IMR-90 (cell line): ENCODE measurements around the gene PLXNA4. TPM values are rescaled to one million over a fixed set of nuclear protein-coding genes. Genes with fewer than 3 reads are reported as not detected.

Experiments
- ATAC-seq: fragments of 200-7000 bp; cut with Tn5 transposase; 2 replicates; pipeline ENCODE4 v1.9.1; 2020; ENCODE audit warnings: low read depth, mild to moderate bottlenecking, moderate library complexity
- BruUV-seq: library from RNA; stranded (reverse); fragments of 400-500 nt; replicated peaks from 2 replicates; lab custom pipeline; 2021; lab: Mats Ljungman, UMichigan
- CTCF ChIA-PET: fragments of 300-600 bp; formaldehyde crosslinking; extraction: SDS; loops from one replicate; lab custom pipeline; 2021; ENCODE audit warnings: antibody characterized with exemption; lab: Yijun Ruan, JAX
- POLR2A ChIA-PET: fragments of 300-600 bp; sonication (Branson Sonifier 250); formaldehyde crosslinking; loops from one replicate; lab custom pipeline; 2022; ENCODE audit warnings: antibody characterized with exemption; ENCODE audit not compliant: unreplicated experiment; lab: Charles Lee
- DNase-seq: peaks from one replicate; pipeline ENCODE4 v3.0.0; 2013
- H2AFZ ChIP-seq: replicated peaks from 2 replicates; pipeline ENCODE3; 2013; ENCODE audit warnings: low read length, mild to moderate bottlenecking; ENCODE audit not compliant: poor library complexity
- H2AK5ac ChIP-seq: 2 replicates; pipeline ENCODE4 v1.6.1; 2013; ENCODE audit warnings: low read depth, low read length, inconsistent platforms
- H2AK9ac ChIP-seq: replicated peaks from 2 replicates; pipeline ENCODE3; 2013; ENCODE audit warnings: mild to moderate bottlenecking, low read depth, low read length, moderate library complexity; ENCODE audit not compliant: poor library complexity
- H2BK120ac ChIP-seq: 2 replicates; pipeline ENCODE4 v1.6.1; 2013; ENCODE audit warnings: low read depth, low read length, inconsistent platforms
- H2BK15ac ChIP-seq: 3 replicates; pipeline ENCODE4 v1.6.1; 2013; ENCODE audit warnings: low read depth, low read length, inconsistent platforms
- H2BK20ac ChIP-seq: 2 replicates; pipeline ENCODE4 v1.6.1; 2013; ENCODE audit warnings: low read depth, mild to moderate bottlenecking, inconsistent platforms, low read length, moderate library complexity
- H2BK5ac ChIP-seq: 2 replicates; pipeline ENCODE4 v1.6.1; 2013; ENCODE audit warnings: mild to moderate bottlenecking, low read depth, low read length, inconsistent platforms; ENCODE audit not compliant: poor library complexity, severe bottlenecking
- H3K14ac ChIP-seq: replicated peaks from 2 replicates; pipeline ENCODE4 v1.6.1; 2013; ENCODE audit warnings: low read depth, low read length, inconsistent platforms
- H3K18ac ChIP-seq: 2 replicates; pipeline ENCODE4 v1.6.1; 2013; ENCODE audit warnings: low read depth, low read length, control low read depth
- H3K23ac ChIP-seq: 2 replicates; pipeline ENCODE4 v1.6.1; 2013; ENCODE audit warnings: low read depth, low read length, inconsistent platforms
- H3K27ac ChIP-seq: 2 replicates; pipeline ENCODE4 v1.5.1; 2013; ENCODE audit warnings: mild to moderate bottlenecking, control low read depth, low read length; ENCODE audit not compliant: insufficient read depth
- H3K27me3 ChIP-seq: 2 replicates; pipeline ENCODE4 v1.6.1; 2013; ENCODE audit warnings: low read length; ENCODE audit not compliant: control insufficient read depth, insufficient read depth
- H3K36me3 ChIP-seq: 2 replicates; pipeline ENCODE4 v1.6.1; 2013; ENCODE audit warnings: low read length, mixed read lengths; ENCODE audit not compliant: control insufficient read depth, insufficient read depth
- H3K4ac ChIP-seq: 2 replicates; pipeline ENCODE4 v1.6.1; 2013; ENCODE audit warnings: low read depth, low read length, inconsistent platforms
- H3K4me1 ChIP-seq: 2 replicates; pipeline ENCODE4 v1.6.1; 2013; ENCODE audit warnings: low read length, mixed read lengths; ENCODE audit not compliant: control insufficient read depth, insufficient read depth
- H3K4me2 ChIP-seq: 2 replicates; pipeline ENCODE4 v1.6.1; 2013; ENCODE audit warnings: low read depth, mild to moderate bottlenecking, control low read depth, low read length, moderate library complexity
- H3K4me3 ChIP-seq: 2 replicates; pipeline ENCODE4 v1.5.1; 2013; ENCODE audit warnings: low read depth, mild to moderate bottlenecking, control low read depth, low read length, moderate library complexity; ENCODE audit not compliant: insufficient read depth
- H3K56ac ChIP-seq: 2 replicates; pipeline ENCODE4 v1.6.1; 2013; ENCODE audit warnings: low read length, inconsistent platforms; ENCODE audit not compliant: insufficient read depth; ENCODE audit errors: extremely low read depth
- H3K79me1 ChIP-seq, 2 experiments: 2 replicates each; pipeline ENCODE4 v1.6.1; 2013; ENCODE audit warnings: low read length in 2 of 2, inconsistent platforms in 1 of 2, low read depth in 1 of 2
- H3K9ac ChIP-seq: 2 replicates; pipeline ENCODE4 v1.6.1; 2013; ENCODE audit warnings: low read depth, low read length, control low read depth
- H3K9me1 ChIP-seq: 2 replicates; pipeline ENCODE4 v1.6.1; 2013; ENCODE audit warnings: low read length, inconsistent platforms; ENCODE audit not compliant: insufficient read depth
- H3K9me3 ChIP-seq: 2 replicates; pipeline ENCODE4 v1.6.1; 2013; ENCODE audit warnings: low read length; ENCODE audit not compliant: control insufficient read depth, insufficient read depth
- H4K20me1 ChIP-seq: 2 replicates; pipeline ENCODE4 v1.6.1; 2013; ENCODE audit warnings: low read length, inconsistent platforms; ENCODE audit not compliant: insufficient read depth
- H4K5ac ChIP-seq: 2 replicates; pipeline ENCODE4 v1.6.1; 2013; ENCODE audit warnings: mild to moderate bottlenecking, low read depth, low read length, control low read depth
- H4K8ac ChIP-seq, 2 experiments: 2 replicates each; pipeline ENCODE4 v1.6.1; 2013; ENCODE audit warnings: low read depth in 2 of 2, low read length in 2 of 2, control low read depth in 1 of 2, inconsistent platforms in 1 of 2
- H4K91ac ChIP-seq: 2 replicates; pipeline ENCODE4 v1.6.1; 2013; ENCODE audit warnings: low read depth, low read length, inconsistent platforms; ENCODE audit not compliant: insufficient read depth
- BHLHE40 ChIP-seq: fragments of 150-350 bp; IDR thresholded peaks from 2 replicates; pipeline ENCODE4 v1.6.1; 2016; ENCODE audit warnings: mild to moderate bottlenecking, low read depth, low read length
- CHD1 ChIP-seq: IDR thresholded peaks from 2 replicates; pipeline ENCODE4 v1.6.1; 2012; ENCODE audit warnings: low read depth, low read length, improper control_type of control experiment
- MAFK ChIP-seq: IDR thresholded peaks from 2 replicates; pipeline ENCODE4 v1.6.1; 2012; ENCODE audit warnings: low read depth, low read length, improper control_type of control experiment
- NFE2L2 ChIP-seq: fragments of 150-350 bp; IDR thresholded peaks from 2 replicates; pipeline ENCODE4 v1.6.1; 2016; ENCODE audit warnings: low read depth, mild to moderate bottlenecking, low read length
- POLR2A ChIP-seq: IDR thresholded peaks from 2 replicates; pipeline ENCODE4 v1.6.1; 2012; ENCODE audit warnings: mild to moderate bottlenecking, low read depth, low read length
- RFX5 ChIP-seq: IDR thresholded peaks from 2 replicates; pipeline ENCODE4 v1.8.0; 2012; ENCODE audit warnings: low read depth, mild to moderate bottlenecking, low read length, moderate library complexity
- SMC3 ChIP-seq: fragments of 150-350 bp; IDR thresholded peaks from 2 replicates; pipeline ENCODE4 v1.6.1; 2016; ENCODE audit warnings: low read depth, mild to moderate bottlenecking, antibody characterized with exemption, low read length, moderate library complexity
- WGBS, 2 experiments: methylation state at CpG; one replicate each; pipeline versions ENCODE4 v1.1.5 to v1.1.7; 2013; ENCODE audit warnings: missing lambda C conversion rate in 2 of 2; ENCODE audit not compliant: insufficient read length in 1 of 2; ENCODE audit errors: extremely low coverage in 2 of 2; 5-methylcytosine and 5-hydroxymethylcytosine counted together
- dilution Hi-C: fragments of 300-500 bp; cut with HindIII; formaldehyde crosslinking; loops from one replicate; pipeline ENCODE4 v1.14.3; 2018; ENCODE audit warnings: low sequenced_read_pairs; ENCODE audit not compliant: unreplicated experiment
- in situ Hi-C: fragments of 300-500 bp; cut with MboI; formaldehyde crosslinking; loops from 3 replicates; pipeline ENCODE4 v1.14.3; 2019; ENCODE audit warnings: low sequenced_read_pairs, inconsistent platforms, mixed read lengths
- intact Hi-C: fragments of 100-400 bp; cut with micrococcal nuclease; formaldehyde crosslinking; loops from 2 replicates; pipeline ENCODE4 v1.10.0; 2022
- polyA plus RNA-seq, 3 experiments: library from polyadenylated mRNA; depleted of rRNA; stranded (reverse); fragments of >200 nt; gene quantifications; 2 replicates each; pipeline ENCODE4 v1.2.3, GENCODE V29; 2012; ENCODE audit warnings: low replicate concordance in 1 of 3
- total RNA-seq: library from RNA; depleted of rRNA; stranded (reverse); fragments of >200 nt; gene quantifications from 2 replicates; pipeline ENCODE4 v1.2.3, GENCODE V29; 2012

PLXNA4 gene
- total and polyA plus RNA-seq, 2 of the 4 experiments (the other 2 are of a cell fraction) = under 0.01 TPM

DNA sequence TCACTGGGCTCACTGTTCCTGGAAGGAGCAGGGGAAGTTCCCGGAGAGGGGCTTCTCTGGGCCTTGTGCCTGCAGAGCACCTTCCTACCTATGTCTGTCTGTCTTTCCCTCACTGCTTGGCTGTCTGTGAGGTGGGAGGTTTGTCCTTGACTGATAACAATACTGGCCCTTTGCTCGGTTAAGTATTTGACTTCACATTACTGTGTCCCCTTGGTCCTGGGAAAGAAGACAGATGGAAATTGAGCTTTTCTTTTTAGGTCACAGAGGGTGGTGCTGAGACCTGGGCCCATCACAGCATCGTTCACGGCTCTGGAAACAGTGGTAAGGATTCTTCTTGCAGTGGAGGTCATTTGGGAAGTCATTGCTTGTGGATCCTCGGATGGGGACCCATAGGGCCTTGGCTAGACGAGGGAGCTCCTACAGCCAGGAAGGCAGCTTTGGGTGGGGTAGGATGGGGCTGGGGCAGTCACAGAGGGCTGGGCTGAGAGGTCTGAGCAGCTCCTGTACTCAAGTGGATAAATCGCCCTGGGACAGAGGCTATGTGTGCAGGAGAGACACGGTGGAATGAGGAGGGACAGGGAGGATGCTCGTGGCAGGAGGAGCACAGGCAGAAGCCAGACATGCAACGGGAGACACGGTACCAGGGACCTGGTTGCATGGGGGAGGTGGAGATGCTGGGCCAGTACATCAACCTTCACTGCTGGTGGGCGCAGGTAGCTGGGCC is 450.2 kb downstream of the PLXNA4 start:
- Histone ChIP-seq H2AK9ac (no peak overlapping the region), H4K20me1 (no peaks in the 10 kb centered on the region), H3K9ac (no peak overlapping the region), H2BK20ac (no peak overlapping the region), H3K4ac (no peak overlapping the region), H3K79me1 (no peaks in the 10 kb centered on the region), H3K9me1 (no peaks in the 10 kb centered on the region), H3K4me3 (no peak overlapping the region), H4K91ac (no peak overlapping the region), H4K8ac (no peak overlapping the region), H3K23ac (no peak overlapping the region), H3K14ac (no peak overlapping the region), H3K18ac (no peak overlapping the region), H2AFZ (no peak overlapping the region), H3K27me3 (no peaks in the 10 kb centered on the region; the same call in 1 of the 2 replicates), H3K36me3 (no peaks in the 10 kb centered on the region), H3K4me1 (no peaks in the 10 kb centered on the region), H4K5ac (no peak overlapping the region), H2AK5ac (no peak overlapping the region), H3K56ac (no peak overlapping the region), H2BK120ac (no peak overlapping the region), H3K4me2 (no peak overlapping the region), H3K27ac (no peak overlapping the region), H3K9me3 (no peaks in the 10 kb centered on the region), H2BK5ac (no peak overlapping the region), H2BK15ac (no peak overlapping the region)
- BruUV-seq = no TSS peak
- in situ Hi-C loops (no loop called here), intact Hi-C loops (no loop called here), dilution Hi-C loops (no loop called here)
- ChIA-PET POLR2A (no interaction called here), CTCF (no interaction called here)
- WGBS, 2 experiments = 70% methylated on average over 2 of the region's 12 CpGs; no CpG with 5 or more reads in 1 of the 2 experiments
- DNase-seq = no peak
- TF ChIP-seq MAFK (no peak), RFX5 (no peak), POLR2A (no peak), BHLHE40 (no peak), CHD1 (no peak), SMC3 (no peak), NFE2L2 (no peak)
- no peak for ATAC-seq
